Right ventricle myocardium inferior (tissue), 1 donor: ENCODE results near the gene ETDC. TPM values are rescaled to one million over a fixed set of nuclear protein-coding genes. Genes with fewer than 3 reads are reported as not detected.
"Not testable (repeated sequence)": the region's sequence is repeated elsewhere in the genome, so short reads cannot be mapped to it uniquely, and the experiment has no call there.

Source experiments
- ATAC-seq: fragments of 200-7000 bp; cut with Tn5 transposase; one replicate; pipeline ENCODE4 v1.9.1; 2020; ENCODE audit warnings: mild to moderate bottlenecking, moderate library complexity
- DNase-seq: peaks from one replicate; pipeline ENCODE4 v3.0.0; 2021; ENCODE audit errors: missing footprints
- intact Hi-C: fragments of 100-400 bp; cut with DNase I; formaldehyde crosslinking; loops from one replicate; pipeline ENCODE4 v1.11.0; 2022
- long read RNA-seq: library from polyadenylated mRNA; unstranded; transcript quantifications from one replicate; pipeline ENCODE4 v2.0.0, GENCODE V29; 2021
- total RNA-seq: library from RNA; stranded (reverse); fragmentation: NEBNext Ultra II Directional; extraction: Animal tissue kit (Norgen Biotek cat#: 25700); gene quantifications from one replicate; pipeline ENCODE4 v1.2.1, GENCODE V29; 2021
- donor health status: DM: no; HTN: yes; CAD: no; lungs with severe emphysema.

ETDC gene
- total RNA-seq = not detected
- long read RNA-seq = 0 reads

GRCh38 chrX:135309430-135309923, at the start of gene ETDC:
ETDC (plus strand) TSS chrX:135309480; CDS start chrX:135309480, 0 bp downstream.
- DNase-seq = no peak
- intact Hi-C loops = no loop called here
- no peak for ATAC-seq

DNA sequence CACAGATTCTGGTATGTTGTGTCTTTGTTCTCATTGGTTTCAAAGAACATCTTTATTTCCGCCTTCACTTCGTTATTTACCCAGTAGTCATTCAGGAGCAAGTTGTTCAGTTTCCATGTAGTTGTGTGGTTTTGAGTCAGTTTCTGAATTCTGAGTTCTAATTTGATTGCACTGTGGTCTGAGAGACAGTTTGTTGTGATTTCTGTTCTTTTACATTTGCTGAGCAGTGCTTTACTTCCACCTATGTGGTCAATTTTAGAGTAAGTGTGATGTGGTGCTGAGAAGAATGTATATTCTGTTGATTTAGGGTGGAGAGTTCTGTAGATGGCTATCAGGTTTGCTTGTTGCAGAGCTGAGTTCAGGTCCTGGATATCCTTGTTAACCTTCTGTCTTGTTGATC, 48.3 kb upstream of the ETDC start:
- ATAC-seq, intact Hi-C loops, DNase-seq: not testable (repeated sequence)

GRCh38 chrX:135263376-135263775, 45.9 kb upstream of the ETDC start:
- intact Hi-C loops, ATAC-seq, DNase-seq: not testable (repeated sequence)

GRCh38 chrX:135264206-135264605, 45.1 kb upstream of the ETDC start:
- no peak for DNase-seq
- ATAC-seq = no peak
- intact Hi-C loops = no loop called here

- no peak for DNase-seq
- intact Hi-C loops = no loop called here
- ATAC-seq = no peak
These were observed 36.1 kb upstream of the ETDC start for GRCh38 chrX:135273162-135273561.

DNA sequence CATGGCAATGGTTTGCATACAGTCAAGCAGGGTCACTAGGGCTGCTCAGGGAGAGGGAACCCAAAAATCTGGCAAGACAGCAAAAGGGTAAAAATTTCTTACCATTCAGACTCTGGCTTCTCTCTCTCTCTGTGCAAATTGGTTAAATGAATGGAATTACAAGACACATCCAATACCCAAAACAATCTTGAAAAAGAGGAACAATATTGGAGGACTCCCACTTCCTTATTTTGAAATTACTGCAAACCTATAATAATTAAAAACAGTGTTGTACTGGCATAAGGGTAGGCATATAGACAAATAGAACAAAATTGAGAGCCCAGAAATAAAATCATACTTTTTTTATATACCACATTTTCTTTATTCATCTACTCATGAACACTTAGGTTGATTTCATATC, 33.3 kb upstream of the ETDC start:
- intact Hi-C loops = no loop called here
- no peak for DNase-seq
- no peak for ATAC-seq

DNA sequence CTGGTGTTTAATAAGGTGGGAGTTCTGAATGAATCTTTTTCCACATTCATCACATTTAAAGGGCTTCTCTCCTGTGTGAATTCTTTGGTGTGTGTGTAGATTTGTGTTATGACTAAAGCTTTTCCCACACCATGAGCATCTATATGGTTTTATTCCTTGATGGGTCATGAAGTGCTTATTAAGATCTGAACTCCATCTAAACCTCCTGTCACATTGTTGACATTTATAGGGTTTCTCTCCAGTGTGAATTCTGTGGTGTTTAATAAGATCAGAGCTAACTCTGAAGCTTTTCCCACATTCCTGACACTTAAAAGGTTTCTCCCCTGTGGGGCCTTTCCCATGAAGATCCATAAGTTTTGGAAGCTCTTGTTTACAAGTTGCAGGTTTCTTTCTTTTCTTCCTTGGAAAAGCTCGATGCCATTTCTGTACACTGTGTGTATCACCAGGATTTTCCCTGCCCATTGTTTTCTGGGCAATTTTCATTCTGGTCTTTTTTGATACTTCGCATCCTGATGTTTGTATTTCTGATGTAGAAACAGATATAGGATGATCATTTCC, 21.9 kb upstream of the ETDC start:
- DNase-seq (no peak), ATAC-seq (no peak)
- intact Hi-C loops = no loop called here

GRCh38 chrX:135295238-135295943, 13.9 kb upstream of the ETDC start:
- DNase-seq (peak; percentile 71), ATAC-seq (peak; percentile 46)

DNA sequence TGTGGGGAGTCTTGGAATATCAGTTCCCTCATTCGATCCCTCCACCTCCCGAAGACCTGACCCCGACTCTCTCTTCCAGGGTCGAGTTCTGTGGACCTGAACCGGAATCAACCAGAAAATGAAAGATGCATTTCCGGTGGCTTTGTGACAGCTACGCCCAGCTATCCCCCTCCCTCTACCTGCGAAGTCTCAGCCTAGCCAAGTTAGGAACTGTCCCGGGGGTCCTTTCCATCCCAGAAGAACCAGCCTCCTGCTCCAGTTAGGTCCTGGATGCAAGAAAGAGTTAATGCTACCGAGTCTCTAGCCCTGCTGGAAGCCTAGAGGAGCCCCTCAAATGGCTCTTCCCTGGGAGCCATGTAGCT, 13.4 kb upstream of the ETDC start:
- intact Hi-C loops = no loop called here
- ATAC-seq (no peak), DNase-seq (no peak)

More at GRCh38 chrX:135295238-135295943, 13.9 kb upstream of the ETDC start:
- intact Hi-C loops = no loop called here

DNA sequence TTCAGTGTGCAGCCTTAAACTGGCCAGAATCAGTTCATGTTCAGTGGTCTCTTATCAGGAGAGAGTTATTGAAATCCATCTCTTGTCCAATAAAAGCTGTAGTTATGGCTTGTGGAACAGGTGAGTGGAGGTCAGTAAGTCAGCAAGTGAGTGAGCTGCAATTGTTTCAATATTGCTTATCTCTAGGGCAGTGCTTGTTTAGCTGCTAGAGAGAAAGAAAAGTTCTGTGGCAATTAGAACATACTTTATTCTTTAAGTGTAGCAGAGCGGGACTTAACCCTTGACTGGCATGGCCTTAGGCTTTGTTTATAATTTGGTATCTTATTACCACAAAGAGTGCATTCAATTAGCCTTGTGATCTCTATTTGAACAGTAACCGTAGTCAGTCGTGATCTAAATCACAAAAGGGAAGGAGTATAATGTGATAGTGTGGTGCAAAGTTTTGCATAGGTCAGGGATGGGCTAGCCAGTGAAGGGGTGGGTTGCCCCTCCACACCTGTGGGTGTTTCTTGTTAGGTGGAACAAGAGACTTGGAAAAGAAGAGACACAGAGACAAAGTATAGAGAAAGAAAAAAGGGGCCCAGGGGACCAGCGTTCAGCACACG, 6.9 kb upstream of the ETDC start:
- intact Hi-C loops = no loop called here
- ATAC-seq (no peak), DNase-seq (no peak)

DNA sequence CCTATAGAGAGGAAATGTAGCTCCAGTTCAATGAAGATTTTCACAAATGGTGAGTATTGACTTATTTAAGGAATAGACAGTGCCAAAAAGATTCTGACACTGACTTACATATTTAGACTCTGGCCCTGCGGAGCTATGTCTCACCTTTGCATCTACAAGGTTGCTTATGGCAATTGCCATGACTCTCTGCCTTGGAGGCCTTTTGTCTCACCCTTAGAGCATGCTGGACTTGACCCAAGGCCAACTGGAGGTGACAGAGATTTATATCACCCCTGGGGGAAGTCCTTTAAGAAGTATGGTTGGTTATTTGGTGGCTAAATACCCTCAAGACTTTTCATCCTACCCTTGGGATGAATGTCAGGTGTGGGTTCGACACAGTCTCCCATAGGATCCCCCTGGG, 4.5 kb upstream of the ETDC start:
- ATAC-seq = no peak
- intact Hi-C loops = no loop called here
- no peak for DNase-seq

DNA sequence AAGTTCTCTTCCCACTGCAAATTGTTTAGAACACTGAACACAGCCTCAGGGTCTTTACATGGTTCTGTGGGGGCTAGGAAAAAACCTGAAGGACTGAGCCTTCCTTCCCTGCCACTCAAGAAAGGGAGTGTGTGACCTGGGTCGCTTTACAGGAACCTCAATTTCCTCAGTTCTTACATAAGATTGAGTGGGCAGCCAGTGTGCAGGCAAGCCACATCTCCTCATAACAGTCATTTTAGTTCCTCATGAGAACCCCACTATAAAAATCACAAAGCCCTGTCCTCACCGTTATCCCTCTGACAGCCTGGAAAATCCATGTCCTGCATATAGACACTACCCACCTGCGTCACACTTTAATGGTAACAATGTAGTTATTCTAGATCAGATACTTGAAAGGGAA, 2.1 kb upstream of the ETDC start:
- intact Hi-C loops = no loop called here
- ATAC-seq (no peak), DNase-seq (no peak)

DNA sequence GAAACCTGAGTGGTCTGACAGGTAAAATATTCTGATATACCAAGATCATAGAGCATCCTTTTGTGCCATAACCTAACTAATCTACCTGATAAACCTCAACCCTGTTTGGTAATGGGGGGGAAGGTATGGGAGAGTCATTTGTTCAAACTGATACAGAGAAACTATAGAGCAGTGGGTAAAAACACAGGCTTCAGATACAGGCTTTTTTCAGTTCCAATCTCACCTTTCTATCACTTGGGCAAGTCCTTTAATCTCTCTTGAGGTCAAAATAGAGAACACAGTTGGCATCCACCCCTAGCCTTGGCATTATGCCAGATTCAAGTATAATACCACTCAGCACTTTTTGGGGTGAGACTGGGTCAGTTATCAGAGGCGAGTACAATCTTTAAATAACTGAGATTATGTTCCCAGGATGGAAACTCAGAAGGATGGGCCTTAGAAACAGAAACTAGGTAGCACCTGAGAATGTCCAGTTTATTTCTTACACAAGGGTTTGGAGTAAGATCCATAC, 880 bp upstream of the ETDC start:
- DNase-seq (no peak), ATAC-seq (no peak)
- intact Hi-C loops = no loop called here

DNA sequence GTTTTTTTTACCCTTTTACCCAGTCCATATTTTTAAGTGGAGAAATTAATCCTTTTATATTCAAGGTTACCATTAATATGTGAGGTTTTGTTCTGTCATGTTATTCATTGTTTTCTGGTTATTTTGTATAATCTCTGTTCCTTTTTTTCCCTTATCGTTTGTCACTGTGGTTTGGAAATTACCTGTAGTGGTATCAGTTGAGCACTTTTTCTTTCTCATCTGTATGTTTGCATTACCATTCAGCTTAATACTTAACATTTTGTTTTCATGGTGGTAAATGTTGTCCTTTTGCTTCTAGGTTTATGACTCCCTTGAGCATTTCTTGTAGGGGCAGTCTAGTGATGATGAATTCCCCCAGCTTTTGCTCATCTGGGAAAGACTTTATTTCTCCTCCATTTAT, 6.6 kb downstream of the ETDC start:
- intact Hi-C loops = no loop called here
- ATAC-seq (no peak), DNase-seq (no peak)

GRCh38 chrX:135324463-135324862, 15.2 kb downstream of the ETDC start:
- intact Hi-C loops = no loop called here
- DNase-seq (peak; percentile 46), ATAC-seq (no peak)

GRCh38 chrX:135325036-135325818, 15.9 kb downstream of the ETDC start:
- intact Hi-C loops, DNase-seq: not testable (repeated sequence)

GRCh38 chrX:135327299-135327698, 18.0 kb downstream of the ETDC start:
- ATAC-seq (peak; percentile 46), DNase-seq (no peak)
- intact Hi-C loops = no loop called here

More at GRCh38 chrX:135325036-135325818, 15.9 kb downstream of the ETDC start:
- not testable (repeated sequence) for ATAC-seq

DNA sequence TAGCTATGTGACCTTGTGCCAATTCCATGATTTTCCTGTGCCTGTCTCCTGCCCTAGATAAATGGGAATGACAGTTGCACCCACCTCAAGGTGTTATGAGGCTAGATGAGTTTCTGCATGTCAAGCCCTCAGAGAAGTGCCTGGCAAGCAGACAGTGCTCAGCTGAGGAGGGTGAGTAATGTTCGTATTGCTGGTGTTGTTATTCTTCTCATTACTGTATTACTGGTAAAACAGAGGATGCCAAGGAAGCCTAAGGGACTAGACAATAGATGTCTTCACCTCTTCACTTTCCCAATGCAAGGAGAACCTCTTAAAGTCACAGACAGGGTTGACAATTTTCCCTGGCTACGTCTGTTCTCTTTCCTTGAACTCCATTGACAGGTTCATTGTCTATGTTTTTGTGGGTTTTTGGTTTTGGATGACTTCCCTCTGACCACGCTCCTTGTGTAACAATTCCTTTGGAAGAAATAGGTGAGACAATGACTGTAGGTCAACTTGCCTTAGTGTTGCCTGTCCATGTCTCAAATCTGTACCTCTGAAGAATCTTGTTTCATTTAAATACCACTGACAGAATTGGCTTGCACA, 19.2 kb downstream of the ETDC start:
- no peak for DNase-seq
- ATAC-seq = no peak
- intact Hi-C loops = no loop called here

DNA sequence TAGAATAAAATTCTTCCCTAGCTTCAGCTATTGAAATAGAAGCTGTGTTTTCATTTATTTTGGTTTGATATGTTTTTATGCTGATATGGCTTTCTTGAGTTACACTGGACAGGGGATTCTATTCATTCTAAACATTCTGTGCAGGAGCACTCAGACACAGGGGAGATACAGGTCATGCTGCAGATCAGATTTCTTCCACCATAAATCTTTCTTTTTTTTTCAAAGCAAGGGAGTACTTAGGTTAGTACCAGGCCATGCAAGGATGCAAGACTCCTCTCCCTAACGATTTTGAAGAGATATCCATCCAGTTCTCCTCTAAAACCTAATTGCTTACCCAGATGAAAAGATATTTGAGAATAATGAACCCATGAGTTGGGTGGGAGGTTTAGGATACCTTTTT, 21.4 kb downstream of the ETDC start:
- no peak for ATAC-seq

More for the DNA sequence above, 21.4 kb downstream of the ETDC start:
- intact Hi-C loops = no loop called here
- DNase-seq = no peak
